PC-9 (cell line): ENCODE results near the gene TOX2. TPM values are rescaled to one million over a fixed set of nuclear protein-coding genes. Genes with fewer than 3 reads are reported as not detected.

ENCODE experiments used
- BruUV-seq: library from RNA; stranded (reverse); fragments of 400-500 nt; replicated peaks from 2 replicates; lab custom pipeline; 2021; lab: Mats Ljungman, UMichigan
- CTCF ChIA-PET: fragments of 300-600 bp; sonication (Branson Sonifier 250); formaldehyde crosslinking; loops from one replicate; lab custom pipeline; 2022; ENCODE audit warnings: antibody characterized with exemption; lab: Charles Lee
- POLR2A ChIA-PET: fragments of 300-600 bp; sonication (Branson Sonifier 250); formaldehyde crosslinking; loops from one replicate; lab custom pipeline; 2022; ENCODE audit warnings: antibody characterized with exemption; ENCODE audit not compliant: unreplicated experiment; lab: Charles Lee
- DNase-seq, 2 experiments: peaks; one replicate each; pipeline versions ENCODE4 v3.0.0 to v3.0.0-alpha.2; 2015 to 2022; ENCODE audit warnings: mixed read lengths in 1 of 2
- H2AFZ ChIP-seq: fragments of 200-600 bp; sonication (generic); 2 replicates; pipeline ENCODE4 v1.8.1; 2017; ENCODE audit warnings: antibody characterized with exemption
- H3F3A ChIP-seq: fragments of 200-600 bp; sonication (generic); 2 replicates; pipeline ENCODE4 v1.8.1; 2017; ENCODE audit warnings: antibody characterized with exemption, mild to moderate bottlenecking, low read depth; ENCODE audit not compliant: insufficient read depth
- H3K27ac ChIP-seq: fragments of 200-600 bp; sonication (generic); 2 replicates; pipeline ENCODE4 v1.6.1; 2016; ENCODE audit warnings: mixed run types
- H3K27me3 ChIP-seq: fragments of 200-600 bp; sonication (generic); 2 replicates; pipeline ENCODE4 v1.6.1; 2016; ENCODE audit warnings: low read depth, mixed run types; ENCODE audit not compliant: insufficient read depth
- H3K36me3 ChIP-seq: fragments of 200-600 bp; sonication (generic); 2 replicates; pipeline ENCODE4 v1.6.1; 2016; ENCODE audit warnings: low read depth, mixed run types
- H3K4me1 ChIP-seq: fragments of 200-600 bp; sonication (generic); replicated peaks from 2 replicates; pipeline ENCODE4 v1.6.1; 2016; ENCODE audit warnings: mixed run types; ENCODE audit not compliant: insufficient read depth
- H3K4me2 ChIP-seq: fragments of 200-600 bp; sonication (generic); 2 replicates; pipeline ENCODE4 v1.6.1; 2017; ENCODE audit warnings: mixed run types
- H3K4me3 ChIP-seq: fragments of 200-600 bp; sonication (generic); 2 replicates; pipeline ENCODE4 v1.6.1; 2016; ENCODE audit warnings: mixed run types
- H3K79me2 ChIP-seq: fragments of 200-600 bp; sonication (generic); 2 replicates; pipeline ENCODE4 v1.6.1; 2017; ENCODE audit warnings: low read depth, mixed run types
- H3K9me2 ChIP-seq: fragments of 200-600 bp; sonication (generic); 2 replicates; pipeline ENCODE4 v1.8.1; 2017; ENCODE audit warnings: mild to moderate bottlenecking; ENCODE audit not compliant: insufficient read depth
- H3K9me3 ChIP-seq: fragments of 200-600 bp; sonication (generic); 2 replicates; pipeline ENCODE4 v1.8.1; 2016; ENCODE audit warnings: low read depth; ENCODE audit not compliant: insufficient read depth
- H4K20me1 ChIP-seq: fragments of 200-600 bp; sonication (generic); 2 replicates; pipeline ENCODE4 v1.8.1; 2017; ENCODE audit not compliant: insufficient read depth
- CTCF ChIP-seq: fragments of 200-600 bp; sonication (generic); conservative IDR thresholded peaks from 2 replicates; pipeline ENCODE4 v1.6.1; 2017; ENCODE audit warnings: mixed run types, antibody characterized with exemption, mild to moderate bottlenecking, moderate library complexity
- EZH2 ChIP-seq: fragments of 200-600 bp; sonication (generic); IDR thresholded peaks from 2 replicates; pipeline ENCODE4 v1.8.0; 2017; ENCODE audit warnings: antibody characterized with exemption, low read depth
- intact Hi-C: fragments of 100-400 bp; cut with micrococcal nuclease; formaldehyde crosslinking; loops from one replicate; pipeline ENCODE4 v1.10.0; 2022; ENCODE audit not compliant: unreplicated experiment
- total RNA-seq: library from RNA; stranded (reverse); gene quantifications from 2 replicates; pipeline ENCODE4 v1.2.3, GENCODE V29; 2021

Gene TOX2
- total RNA-seq, 1 experiment from 2014 or later, result 30.1 TPM

- no peak overlapping the region for H3K27ac ChIP-seq
- H3K9me3 ChIP-seq, result no peaks in the 10 kb centered on the region
- H3K36me3 ChIP-seq, result no peaks in the 10 kb centered on the region
- TF ChIP-seq EZH2, result no peak
- no peak for TF ChIP-seq CTCF
- no peaks in the 10 kb centered on the region for H3K4me1 ChIP-seq
- no peak overlapping the region for H3K4me3 ChIP-seq
- no peak overlapping the region for H3K4me2 ChIP-seq
- no peak overlapping the region for H2AFZ ChIP-seq
- ChIA-PET CTCF (interaction anchor here (0.6 kb wide), 1 partner anchor 71 kb away, joined by 15 read pairs; no protein-coding TSS in a partner anchor), POLR2A (no interaction called here)
- intact Hi-C loops, result no loop called here
- no peak for DNase-seq
- H4K20me1 ChIP-seq, result no peaks in the 10 kb centered on the region
- H3K27me3 ChIP-seq, result no peaks in the 10 kb centered on the region
- no TSS peak for BruUV-seq
- no peaks in the 10 kb centered on the region; the same call in 1 of the 2 replicates for H3F3A ChIP-seq
- no peaks in the 10 kb centered on the region for H3K9me2 ChIP-seq
- no peaks in the 10 kb centered on the region for H3K79me2 ChIP-seq
These were observed 112.8 kb downstream of the TOX2 start for GRCh38 chr20:44027343-44028002.

DNA sequence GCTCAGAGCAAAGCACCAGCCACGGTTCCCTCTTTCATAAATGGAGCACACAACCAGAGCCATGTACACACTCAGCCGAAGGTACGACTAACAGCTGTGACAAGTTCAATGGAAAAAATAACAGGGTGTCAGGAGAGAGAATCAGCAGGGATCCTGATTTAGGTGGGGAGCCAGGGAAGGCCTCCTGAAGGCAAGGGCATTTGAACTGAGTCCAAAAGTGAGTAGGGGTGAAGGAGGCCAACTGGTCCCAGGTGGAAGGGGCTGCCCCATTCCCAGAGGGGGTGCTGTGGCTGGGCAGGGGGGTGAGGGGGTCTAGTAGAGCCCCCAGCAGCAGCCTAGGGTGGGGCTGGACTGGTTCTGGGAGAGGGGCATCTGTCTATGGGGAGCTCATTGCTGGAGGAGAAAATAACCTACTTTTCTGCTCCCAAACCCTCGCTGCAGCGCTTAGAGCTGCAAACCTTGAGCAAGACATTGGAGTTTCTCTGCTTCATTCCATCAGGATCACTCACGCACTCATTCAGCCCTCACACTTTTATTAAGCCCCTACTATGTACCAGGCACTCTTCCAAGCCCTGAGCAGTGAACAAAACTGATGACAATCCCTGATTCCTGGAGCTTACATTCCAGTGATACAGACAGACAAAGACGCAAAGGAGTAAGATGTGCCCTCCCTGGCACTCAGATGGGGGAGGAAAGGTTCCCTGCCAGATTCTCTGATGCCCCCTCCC lies 113.5 kb downstream of the TOX2 start:
- Histone ChIP-seq H3K4me3 (no peak overlapping the region), H3K27me3 (no peaks in the 10 kb centered on the region), H3K4me2 (no peak overlapping the region), H3F3A (no peaks in the 10 kb centered on the region; the same call in 1 of the 2 replicates), H2AFZ (no peak overlapping the region), H3K9me2 (no peaks in the 10 kb centered on the region), H3K4me1 (no peaks in the 10 kb centered on the region), H3K27ac (no peak overlapping the region), H3K36me3 (no peaks in the 10 kb centered on the region), H3K79me2 (no peaks in the 10 kb centered on the region), H4K20me1 (no peaks in the 10 kb centered on the region), H3K9me3 (no peaks in the 10 kb centered on the region)
- intact Hi-C loops, result no loop called here
- no peak for DNase-seq
- POLR2A ChIA-PET, result interaction anchor here (0.6 kb wide), 1 partner anchor 1570 kb away, joined by 3 read pairs; no protein-coding TSS in a partner anchor
- CTCF ChIA-PET, result no interaction called here
- no peak for TF ChIP-seq EZH2
- BruUV-seq, result no TSS peak

- BruUV-seq, result no TSS peak
- Histone ChIP-seq H4K20me1 (no peaks in the 10 kb centered on the region), H3K27me3 (no peaks in the 10 kb centered on the region), H3K4me2 (no peak overlapping the region), H3K9me3 (no peaks in the 10 kb centered on the region), H3K4me3 (no peak overlapping the region), H3K9me2 (no peaks in the 10 kb centered on the region), H3K4me1 (no peaks in the 10 kb centered on the region), H3K36me3 (no peaks in the 10 kb centered on the region), H3K27ac (no peak overlapping the region), H2AFZ (no peak overlapping the region), H3K79me2 (no peaks in the 10 kb centered on the region), H3F3A (no peaks in the 10 kb centered on the region; the same call in 1 of the 2 replicates)
- intact Hi-C loops, result no loop called here
- DNase-seq, result no peak
- POLR2A ChIA-PET, result interaction anchor here (0.6 kb wide), 1 partner anchor 1569 kb away, joined by 3 read pairs; no protein-coding TSS in a partner anchor
- TF ChIP-seq CTCF, result no peak
- CTCF ChIA-PET, result no interaction called here
These were observed 114.5 kb downstream of the TOX2 start for GRCh38 chr20:44028868-44029847.
